ENCODE measurements around the gene RASL11A.

- no peak for TF ChIP-seq POLR2A (IDR thresholded peaks at IDR 0.05)
- TF ChIP-seq CTCF (IDR thresholded peaks at IDR 0.05 in 8 of 11, conservative IDR thresholded peaks at IDR 0.05 in 3 of 11), result no peak
Measured at GRCh38 chr13:27267596-27267995, 3.0 kb upstream of the RASL11A start.

Measured in spleen (tissue), 7 donors.